Stimulated activated CD8-positive, alpha-beta memory T cell treated with anti-CD3 and anti-CD28 coated beads, Interleukin-15, amount 100 ng/mL, for 4 hours (primary cell): ENCODE results near the gene LAMA1.

ENCODE experiments used
- DNase-seq, 2 donors: peaks; one replicate each; pipeline ENCODE4 v3.0.0-alpha.2; 2020; ENCODE audit warnings: low read depth in 2 of 2

LAMA1 gene

GRCh38 chr18:7047336-7047735 lies 70.3 kb downstream of the LAMA1 start:
- no peak for DNase-seq

GRCh38 chr18:7038330-7038851 lies 79.2 kb downstream of the LAMA1 start:
- no peak for DNase-seq

DNA sequence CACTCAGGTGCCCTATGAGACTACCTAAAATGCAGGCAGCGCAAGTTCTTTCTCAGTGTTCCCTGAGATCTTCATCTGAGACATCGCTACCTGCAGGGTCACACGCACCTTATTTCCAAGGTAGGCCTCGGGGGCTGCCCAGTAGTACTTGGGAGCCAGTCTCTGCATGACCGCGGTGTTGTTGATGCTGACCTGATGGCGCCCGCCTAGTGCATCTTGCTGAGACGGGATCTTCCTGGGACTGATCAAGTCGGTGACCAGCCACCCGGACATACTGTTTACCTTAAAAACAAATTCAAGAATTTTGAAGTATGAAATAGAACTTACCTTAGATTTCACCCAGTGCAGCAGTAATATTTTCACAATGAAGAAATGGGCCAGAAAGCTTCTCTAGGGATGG lies 80.1 kb downstream of the LAMA1 start:
- DNase-seq, result no peak

GRCh38 chr18:7035807-7036206 lies 81.8 kb downstream of the LAMA1 start:
- no peak for DNase-seq

DNA sequence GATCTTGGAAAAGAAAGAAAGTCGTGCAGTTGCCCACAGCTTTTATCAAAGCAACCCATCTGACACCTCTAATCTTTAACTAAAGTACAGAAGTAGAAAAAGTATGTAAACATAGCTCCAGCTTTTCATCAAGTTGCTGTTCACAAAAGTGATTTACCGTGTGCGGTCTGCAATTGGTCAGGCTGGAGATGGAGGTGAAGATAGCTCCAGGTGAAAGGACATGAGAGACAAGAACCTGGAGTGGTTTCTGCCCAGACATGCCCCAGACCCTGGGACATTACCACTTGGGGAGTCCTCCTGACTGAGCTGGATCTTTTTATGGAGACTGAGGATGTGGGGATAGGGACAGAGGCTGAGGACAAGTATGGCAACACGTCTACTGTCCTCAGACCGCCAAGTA lies 82.7 kb downstream of the LAMA1 start:
- no peak for DNase-seq

- DNase-seq, result no peak
Measured at GRCh38 chr18:7032537-7032936, 85.1 kb downstream of the LAMA1 start.

DNA sequence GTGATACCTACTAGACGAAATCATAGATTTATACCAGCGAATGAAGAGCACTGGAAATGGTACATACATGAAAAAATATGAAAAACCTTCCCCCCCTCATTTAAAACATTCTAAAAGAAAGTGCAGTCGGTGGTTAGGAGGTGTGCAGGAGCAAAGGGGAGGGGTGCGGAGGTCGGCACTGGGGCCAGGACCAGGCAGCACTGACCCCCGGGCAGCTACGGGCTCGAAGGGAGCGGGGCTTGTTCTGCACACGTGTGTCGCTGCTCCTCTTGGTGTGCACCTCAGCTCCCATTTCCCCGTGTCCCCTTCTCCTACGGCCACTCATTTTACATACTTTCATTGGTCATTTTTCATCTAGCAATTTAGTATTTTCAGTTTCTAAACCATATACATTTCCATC lies 89.0 kb downstream of the LAMA1 start:
- no peak for DNase-seq

- no peak for DNase-seq
Measured at GRCh38 chr18:7025194-7025593, 92.4 kb downstream of the LAMA1 start.

DNA sequence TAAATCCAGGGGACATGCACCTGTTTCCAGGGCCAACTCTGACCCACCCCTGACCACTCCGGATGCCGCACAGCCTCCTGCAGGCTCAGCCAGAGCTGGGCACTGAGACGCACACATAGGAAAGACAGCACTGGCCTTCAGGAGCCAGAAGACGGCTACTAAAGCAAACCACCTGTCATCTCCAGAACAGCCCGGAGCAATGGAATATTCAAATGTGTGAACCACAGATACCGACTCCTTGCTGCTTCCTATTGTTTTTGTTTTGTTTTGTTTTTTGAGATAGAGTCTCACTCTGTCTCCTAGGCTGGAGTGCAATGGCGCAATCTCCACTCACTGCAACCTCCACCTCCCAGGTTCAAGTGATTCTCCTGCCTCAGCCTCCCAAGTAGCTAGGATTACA lies 94.0 kb downstream of the LAMA1 start:
- no peak for DNase-seq

DNA sequence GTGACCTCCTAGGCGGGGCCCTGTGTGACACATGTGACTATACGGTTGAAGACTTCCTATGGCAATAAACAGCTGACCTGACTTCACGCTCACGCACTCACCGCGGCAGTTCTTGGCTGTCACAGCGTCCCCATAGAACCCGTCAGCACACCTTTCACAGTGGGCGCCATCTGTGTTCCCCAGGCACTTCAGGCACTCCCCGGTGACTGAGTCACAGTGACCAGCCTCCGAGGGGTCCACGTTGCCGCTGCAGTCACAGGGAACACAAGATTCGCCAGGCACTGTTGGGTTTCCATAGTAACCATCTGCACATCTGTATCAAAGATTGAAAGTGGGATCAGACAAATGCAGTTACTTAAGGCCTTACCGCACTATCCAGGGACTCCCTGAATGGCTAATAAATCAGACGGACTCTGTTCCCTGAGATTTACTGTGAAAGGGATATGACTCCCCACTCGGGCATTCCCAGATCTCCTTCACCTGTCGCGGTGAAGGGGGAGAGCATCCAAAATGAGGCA lies 94.5 kb downstream of the LAMA1 start:
- DNase-seq, result no peak

- no peak for DNase-seq
Measured at GRCh38 chr18:7021994-7022840, 95.4 kb downstream of the LAMA1 start.

DNA sequence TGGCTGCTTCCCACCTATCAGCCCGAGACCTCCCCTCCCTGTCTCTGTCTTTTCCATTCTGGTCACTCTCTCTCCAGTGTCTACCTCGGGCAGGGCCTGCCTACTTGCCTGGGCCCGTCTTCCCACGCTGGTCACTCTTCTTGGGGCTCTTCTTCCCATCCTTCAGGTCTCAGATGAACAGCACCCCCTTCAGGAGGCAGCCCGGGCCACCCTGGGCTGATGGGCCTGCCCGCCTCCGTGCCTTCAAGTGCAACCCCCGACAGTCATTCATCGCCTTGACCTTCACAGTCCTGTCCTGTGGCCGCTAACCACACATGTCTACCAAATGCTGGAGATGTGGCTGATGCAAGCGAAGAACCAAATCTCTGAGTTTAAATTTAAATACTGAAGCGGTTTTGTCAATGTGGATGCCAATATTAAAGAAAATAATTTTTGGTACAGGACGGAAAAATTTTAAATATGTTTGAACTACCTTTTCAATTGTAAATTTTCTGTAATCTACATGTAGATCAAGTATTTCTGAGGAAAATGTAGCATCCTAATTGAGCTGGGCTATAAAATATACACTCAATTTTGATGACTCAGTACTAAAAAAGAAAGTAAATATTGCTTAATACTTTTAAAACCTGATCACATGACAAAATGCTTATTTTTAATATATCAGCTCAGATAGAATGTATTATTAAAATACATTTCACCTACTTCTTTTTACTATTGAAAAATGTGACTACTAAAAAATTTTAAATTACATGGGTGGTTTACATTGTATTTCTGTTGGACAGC lies 96.4 kb downstream of the LAMA1 start:
- no peak for DNase-seq

DNA sequence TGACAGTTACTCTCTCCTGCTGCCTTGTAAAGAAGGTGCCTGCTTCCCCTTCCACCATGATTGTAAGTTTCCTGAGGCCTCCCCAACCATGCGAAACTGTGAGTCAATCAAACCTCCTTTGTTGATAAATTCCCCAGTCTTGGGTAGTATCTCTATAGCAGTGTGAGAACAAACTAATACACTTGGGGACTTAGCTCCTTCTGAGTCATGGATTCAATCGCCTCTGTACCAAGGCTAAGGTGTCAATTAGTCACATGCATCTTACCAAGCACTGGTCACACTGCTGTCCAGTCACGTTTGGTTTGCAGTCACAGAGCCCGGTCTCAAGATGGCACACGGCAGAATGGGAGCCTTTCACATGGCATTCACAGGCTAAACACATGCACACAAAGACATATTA lies 100.6 kb downstream of the LAMA1 start:
- no peak for DNase-seq

- no peak for DNase-seq
Measured at GRCh38 chr18:7011142-7011541, 106.5 kb downstream of the LAMA1 start.

DNA sequence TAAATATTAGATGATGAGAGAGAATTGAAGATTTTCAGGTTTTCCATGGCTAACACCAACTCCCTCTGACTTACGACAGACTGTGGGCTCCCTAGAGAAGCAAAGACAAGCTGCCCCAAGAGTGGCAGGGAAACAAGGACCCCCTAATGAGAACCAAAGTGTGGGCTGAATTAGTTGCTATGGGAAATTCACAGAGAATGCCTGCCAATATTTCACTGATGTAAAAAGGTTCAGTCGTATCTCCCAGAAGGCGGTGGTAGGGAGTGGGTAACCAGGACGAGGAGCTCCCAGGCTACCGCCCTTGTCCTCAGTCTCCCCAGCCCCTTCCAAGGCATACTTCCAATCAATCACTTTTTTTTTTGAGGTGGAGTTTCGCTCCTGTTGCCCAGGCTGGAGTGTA lies 113.6 kb downstream of the LAMA1 start:
- DNase-seq, result no peak

DNA sequence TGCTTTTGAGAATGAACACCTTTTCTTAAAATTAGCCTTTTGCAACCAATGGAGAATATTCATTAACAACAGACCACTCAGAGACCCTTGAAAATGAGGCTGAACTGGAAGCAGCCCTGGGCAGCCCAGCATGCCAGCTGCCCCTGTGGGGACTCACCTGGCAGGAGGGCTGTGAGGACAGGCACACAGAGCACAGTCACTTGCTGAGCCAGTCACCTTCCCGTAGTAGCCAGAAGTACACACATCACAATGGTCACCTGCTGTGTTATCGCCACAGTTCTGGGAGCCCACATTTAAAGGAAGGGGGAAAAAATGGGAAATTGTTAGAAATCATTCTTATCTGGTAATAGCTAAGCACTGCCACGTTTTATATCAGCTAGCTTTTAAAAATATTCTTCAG lies 115.5 kb downstream of the LAMA1 start:
- no peak for DNase-seq

DNA sequence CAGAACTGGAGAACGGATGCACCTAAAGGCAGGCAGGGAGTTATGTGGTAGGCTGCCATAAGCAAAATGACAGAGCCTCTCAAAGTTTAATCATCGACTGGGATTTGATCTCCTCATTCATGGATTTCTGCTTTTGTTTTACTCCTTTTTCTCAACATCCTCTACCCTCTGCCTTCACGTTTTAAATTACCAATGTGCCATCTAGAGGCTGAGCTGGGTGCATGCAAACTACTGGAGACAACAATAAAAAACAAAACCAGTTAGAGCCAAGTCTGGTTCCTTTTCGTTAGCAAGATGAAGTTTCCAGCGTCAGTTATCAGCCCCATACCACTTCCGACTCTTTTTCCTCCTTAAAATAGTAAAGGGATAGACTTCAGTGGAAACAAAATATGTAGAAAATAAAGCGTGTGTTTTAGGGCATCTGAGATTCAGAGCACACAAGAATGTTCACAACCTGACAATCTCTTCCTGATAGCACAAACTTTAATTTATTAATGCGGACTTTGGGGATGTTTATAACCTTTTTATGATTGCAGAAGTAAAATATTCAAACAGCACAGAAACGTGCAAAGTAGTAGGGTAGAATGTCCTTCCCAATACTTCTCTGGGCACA lies 117.0 kb downstream of the LAMA1 start:
- no peak for DNase-seq

GRCh38 chr18:6997808-6998207 lies 119.8 kb downstream of the LAMA1 start:
- DNase-seq, result no peak

GRCh38 chr18:6994771-6995430 lies 122.7 kb downstream of the LAMA1 start:
- no peak for DNase-seq

DNA sequence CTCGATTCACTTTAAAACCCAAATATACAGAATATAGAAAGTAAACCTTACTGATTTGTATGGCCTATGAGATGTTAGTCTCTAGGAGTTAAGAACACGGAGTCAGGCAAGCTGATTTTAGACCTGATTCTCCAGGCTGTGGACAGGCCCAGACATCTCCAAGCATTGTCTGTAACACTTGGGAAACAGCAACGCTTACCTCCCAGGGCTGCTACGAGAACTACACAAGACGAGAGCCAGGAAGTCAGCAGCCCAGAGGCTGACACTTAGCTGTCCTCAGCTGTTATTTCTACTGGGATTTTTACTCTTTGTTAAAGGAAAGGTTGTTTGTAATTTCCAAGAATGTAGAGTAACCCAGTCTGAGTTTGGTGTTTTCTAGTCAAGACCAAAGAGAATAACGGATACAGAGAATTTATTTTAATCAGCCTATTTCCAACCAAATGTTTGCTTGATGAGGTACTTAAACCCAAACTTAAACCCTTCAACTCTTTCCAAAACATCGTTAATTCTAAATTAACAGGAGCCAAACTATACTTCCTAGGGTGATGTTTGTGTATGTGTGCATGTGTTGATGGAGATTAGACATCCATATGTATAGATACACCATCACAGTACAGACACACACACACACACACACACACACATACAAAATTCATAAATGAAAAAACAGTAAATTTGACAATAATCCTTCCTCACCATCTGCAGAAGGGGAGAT lies 123.4 kb downstream of the LAMA1 start:
- no peak for DNase-seq

DNA sequence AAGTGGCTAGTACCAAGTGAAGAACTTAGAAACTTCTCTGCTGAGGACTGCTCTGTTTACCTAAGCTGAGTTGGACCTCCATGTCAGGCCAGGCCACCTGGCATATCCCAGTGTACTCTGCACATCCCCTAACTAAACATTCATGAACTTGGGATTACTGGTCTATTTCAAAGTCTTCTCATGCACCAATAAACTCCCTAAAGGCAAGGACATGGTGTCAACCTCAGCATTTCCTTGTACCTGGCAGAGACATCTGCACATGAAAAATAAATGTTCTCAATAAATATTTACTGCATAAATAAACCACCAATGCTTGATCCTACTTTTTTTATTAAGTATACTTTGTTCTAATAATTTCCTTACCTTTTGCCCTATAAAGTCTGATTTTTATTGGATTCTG lies 124.8 kb downstream of the LAMA1 start:
- DNase-seq, result no peak
